ENCODE results near the gene TENT5C.

The TENT5C gene

DNA sequence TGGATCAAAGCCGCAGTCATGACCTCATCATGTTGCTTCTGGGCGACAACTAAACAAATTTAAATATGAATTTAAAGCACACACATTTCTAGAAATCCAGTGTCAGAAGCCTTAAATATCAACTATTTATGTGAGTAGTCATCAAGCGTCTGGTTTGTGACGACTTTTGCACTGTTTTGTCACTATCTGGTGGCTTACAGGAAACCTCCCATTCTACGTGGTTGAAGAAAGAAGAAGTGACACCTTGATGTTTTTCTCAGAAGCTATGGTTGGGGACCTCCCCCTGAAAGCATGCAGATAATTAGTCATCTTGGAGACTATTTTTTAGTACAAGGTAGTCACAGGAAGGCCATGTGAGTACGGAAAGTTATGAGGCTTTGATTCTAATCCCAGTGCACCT is 58.5 kb downstream of the TENT5C start:
- TF ChIP-seq, protein P1, sequence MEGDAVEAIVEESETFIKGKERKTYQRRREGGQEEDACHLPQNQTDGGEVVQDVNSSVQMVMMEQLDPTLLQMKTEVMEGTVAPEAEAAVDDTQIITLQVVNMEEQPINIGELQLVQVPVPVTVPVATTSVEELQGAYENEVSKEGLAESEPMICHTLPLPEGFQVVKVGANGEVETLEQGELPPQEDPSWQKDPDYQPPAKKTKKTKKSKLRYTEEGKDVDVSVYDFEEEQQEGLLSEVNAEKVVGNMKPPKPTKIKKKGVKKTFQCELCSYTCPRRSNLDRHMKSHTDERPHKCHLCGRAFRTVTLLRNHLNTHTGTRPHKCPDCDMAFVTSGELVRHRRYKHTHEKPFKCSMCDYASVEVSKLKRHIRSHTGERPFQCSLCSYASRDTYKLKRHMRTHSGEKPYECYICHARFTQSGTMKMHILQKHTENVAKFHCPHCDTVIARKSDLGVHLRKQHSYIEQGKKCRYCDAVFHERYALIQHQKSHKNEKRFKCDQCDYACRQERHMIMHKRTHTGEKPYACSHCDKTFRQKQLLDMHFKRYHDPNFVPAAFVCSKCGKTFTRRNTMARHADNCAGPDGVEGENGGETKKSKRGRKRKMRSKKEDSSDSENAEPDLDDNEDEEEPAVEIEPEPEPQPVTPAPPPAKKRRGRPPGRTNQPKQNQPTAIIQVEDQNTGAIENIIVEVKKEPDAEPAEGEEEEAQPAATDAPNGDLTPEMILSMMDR (IDR thresholded peaks at IDR 0.05), result no peak
- DNase-seq (ENCODE audit: low spot score), result peak; percentile 5
- Histone ChIP-seq H3K4me3 (no peak overlapping the region), H3K27ac (no peak overlapping the region)

DNA sequence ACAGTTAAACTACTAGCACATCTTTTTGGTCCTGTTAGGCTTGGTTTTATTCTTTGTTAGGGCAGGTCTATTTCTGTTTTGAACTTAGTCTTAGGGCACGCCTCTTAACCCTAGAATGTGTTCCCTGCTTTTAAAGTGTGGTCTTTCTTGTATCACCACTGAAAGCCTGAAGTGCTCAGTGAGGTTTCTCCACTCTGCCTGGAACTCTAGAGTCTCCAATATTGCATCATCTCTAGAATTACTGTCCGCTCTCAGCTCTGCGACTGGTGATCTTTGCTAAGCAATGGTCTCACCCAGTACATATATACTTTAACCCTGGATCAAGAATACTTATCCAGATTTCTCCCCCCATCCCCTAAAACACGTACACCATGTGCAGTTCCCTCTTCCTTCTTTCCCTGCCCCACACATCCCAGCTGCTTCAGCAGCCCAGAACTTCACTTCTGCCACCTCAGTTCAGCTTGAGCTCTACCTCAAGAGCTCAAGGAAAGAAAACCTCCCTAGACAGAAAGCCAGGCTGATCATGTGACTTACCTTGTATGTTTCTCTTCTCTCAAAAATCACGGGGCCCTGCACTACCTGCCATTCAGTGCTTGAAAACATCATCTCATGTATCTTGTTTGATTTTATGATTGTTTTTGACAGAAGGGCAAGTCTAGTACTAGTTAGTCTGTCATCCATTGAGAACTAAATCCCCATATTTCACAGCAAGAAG is 59.9 kb downstream of the TENT5C start:
- TF ChIP-seq, protein P1 (IDR thresholded peaks at IDR 0.05), result no peak
- Histone ChIP-seq H3K27ac (no peak overlapping the region), H3K4me3 (no peak overlapping the region)
- peak; percentile 7 for DNase-seq (ENCODE audit: low spot score)

DNA sequence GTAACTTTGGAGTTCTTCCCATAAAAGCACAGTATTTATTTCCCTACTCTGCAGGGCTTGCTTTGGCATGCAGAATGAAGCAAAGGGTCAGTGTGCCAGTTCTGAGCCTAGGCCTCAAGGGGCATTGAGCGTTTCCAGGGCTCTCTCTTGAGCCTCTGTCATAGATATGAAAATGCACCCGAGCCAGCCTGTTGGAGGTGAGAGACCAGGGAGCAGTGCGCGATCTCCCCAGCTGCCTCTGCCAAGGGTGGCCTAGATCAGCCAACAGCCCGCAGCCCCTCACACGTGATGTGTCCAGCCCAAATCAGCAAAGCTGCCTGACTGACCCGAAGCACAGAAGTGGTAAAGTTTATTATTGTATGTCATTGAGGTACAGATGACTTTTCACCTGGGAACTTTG is 63.7 kb downstream of the TENT5C start:
- TF ChIP-seq, protein P1 (IDR thresholded peaks at IDR 0.05), result no peak
- Histone ChIP-seq H3K27ac (peak overlapping the region; percentile 7 to 68), H3K4me3 (no peak overlapping the region)
- DNase-seq (ENCODE audit: low spot score), result peak; percentile 66

DNA sequence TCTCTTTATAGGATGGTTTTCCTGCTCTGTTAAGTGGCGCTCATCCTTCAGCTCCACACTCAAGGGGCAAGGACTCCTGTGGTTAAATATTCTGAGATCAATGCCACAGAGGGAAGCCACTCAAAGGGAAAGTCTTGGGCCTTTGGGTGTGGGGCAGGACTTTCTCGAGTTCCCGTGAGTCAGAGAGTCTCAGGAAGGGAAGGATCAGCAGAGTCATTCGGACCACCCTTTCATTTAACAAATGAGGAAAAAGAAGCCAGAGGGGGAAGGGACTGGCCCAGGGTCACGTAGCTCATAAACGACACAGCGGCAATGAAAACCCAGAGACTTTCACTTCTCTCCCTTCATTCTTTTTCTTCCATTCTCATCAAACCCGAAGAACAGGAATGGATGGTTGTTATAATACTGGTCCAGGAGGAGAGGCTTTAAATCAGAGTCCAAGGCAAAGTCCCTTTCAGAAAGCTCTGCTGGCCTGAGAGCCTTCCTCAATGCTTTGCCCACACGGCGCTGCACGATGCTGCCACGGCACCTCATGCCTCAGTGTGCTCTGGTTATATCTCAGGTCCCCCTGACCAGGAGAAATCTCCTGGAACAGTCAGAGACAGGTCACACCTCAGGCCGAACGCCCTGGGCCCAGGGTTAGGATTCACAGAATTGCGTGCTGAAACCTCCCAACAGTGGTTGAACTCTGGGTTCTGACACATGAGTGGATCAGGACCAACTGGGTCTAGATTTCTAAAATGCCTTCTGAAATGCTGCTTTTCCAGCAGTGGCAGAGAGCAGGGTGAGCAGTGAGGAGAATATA is 65.3 kb downstream of the TENT5C start:
- H3K4me3 ChIP-seq, result no peak overlapping the region
- H3K27ac ChIP-seq, result peak overlapping the region in 1 of 2 donors; percentile 33
- TF ChIP-seq, protein P1 (IDR thresholded peaks at IDR 0.05), result no peak
- DNase-seq (ENCODE audit: low spot score), result peak; percentile 38

DNA sequence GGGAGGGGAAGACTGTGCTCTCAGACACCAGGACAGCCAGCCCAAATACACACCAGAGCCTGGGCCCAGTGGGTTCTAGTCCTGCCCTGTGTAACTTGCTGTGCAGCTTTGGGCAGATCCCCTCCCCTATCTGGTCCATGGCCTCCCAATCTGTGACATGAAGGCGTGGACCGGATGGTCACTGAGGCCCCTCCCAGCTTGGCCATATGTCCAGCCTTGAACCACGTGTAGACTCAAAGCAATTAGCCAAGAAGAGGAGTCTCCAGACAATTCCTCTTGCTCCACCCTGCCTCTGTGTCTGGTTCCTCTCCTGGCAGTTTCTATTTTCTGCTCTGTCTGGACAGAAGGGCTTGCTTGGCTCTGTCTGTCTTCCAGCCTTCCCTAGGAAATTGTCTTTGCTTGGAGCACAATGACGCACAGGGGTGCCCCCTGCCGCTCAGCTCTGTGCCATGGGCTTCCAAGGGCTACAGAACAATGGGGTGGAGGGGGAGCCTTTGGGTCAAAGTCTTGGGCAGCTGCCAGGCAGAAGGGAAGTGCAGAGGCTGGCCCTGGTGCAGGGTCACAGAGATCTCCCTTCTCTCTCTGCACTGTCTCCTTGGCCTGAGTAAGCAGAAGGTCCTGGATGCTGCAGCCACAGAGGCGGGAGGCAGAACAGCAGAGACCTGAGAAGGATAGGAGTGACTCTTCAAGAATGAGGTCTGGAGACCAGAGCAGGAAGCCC is 66.1 kb downstream of the TENT5C start:
- H3K27ac ChIP-seq, result peak overlapping the region in 1 of 2 donors; percentile 33
- peak; percentile 79 for DNase-seq (ENCODE audit: low spot score)
- TF ChIP-seq, protein P1 (IDR thresholded peaks at IDR 0.05), result no peak
- no peak overlapping the region for H3K4me3 ChIP-seq

DNA sequence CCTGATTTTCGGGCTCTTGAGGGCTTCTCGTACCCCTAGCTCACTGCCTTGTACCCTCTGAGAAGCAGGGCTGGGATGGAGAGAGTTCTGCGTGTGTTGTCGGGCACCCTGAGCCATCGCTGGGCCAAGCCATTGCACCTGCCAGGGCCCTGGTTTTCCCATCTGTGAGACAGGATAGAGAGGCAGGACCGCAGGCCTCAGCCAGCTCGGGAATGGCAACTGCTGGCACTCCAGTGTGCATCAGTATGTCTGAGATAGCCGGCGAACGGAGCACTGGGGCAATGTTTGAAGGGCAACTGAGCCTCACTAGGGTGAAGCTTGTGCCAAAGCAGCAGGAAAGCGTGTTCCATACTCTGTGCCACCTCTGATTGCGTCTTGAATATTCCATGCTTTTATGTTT is 66.9 kb downstream of the TENT5C start:
- peak; percentile 63 for DNase-seq (ENCODE audit: low spot score)
- TF ChIP-seq, protein P1 (IDR thresholded peaks at IDR 0.05), result no peak
- Histone ChIP-seq H3K4me3 (no peak overlapping the region), H3K27ac (peak overlapping the region in 1 of 2 donors; percentile 33)

Data from coronary artery (tissue), 2 donors.